AG10803 (cell line): ENCODE measurements around the gene MYL12A.

Experiments
- DNase-seq: peaks from one replicate; pipeline ENCODE4 v3.0.0; 2010; ENCODE audit warnings: low read depth
- H3K4me3 ChIP-seq: 2 replicates; pipeline ENCODE4 v1.5.1; 2011; ENCODE audit warnings: mild to moderate bottlenecking, low read length, control low read depth
- CTCF ChIP-seq: conservative IDR thresholded peaks from 2 replicates; pipeline ENCODE4 v1.5.1; 2011; ENCODE audit warnings: mild to moderate bottlenecking, low read length, control low read depth, inconsistent platforms

MYL12A gene

GRCh38 chr18:3248658-3249359 is 1.2 kb downstream of the MYL12A start:
- H3K4me3 ChIP-seq, result peak overlapping the region; percentile 93
- DNase-seq, result peak; percentile 70
- no peak for TF ChIP-seq CTCF

DNA sequence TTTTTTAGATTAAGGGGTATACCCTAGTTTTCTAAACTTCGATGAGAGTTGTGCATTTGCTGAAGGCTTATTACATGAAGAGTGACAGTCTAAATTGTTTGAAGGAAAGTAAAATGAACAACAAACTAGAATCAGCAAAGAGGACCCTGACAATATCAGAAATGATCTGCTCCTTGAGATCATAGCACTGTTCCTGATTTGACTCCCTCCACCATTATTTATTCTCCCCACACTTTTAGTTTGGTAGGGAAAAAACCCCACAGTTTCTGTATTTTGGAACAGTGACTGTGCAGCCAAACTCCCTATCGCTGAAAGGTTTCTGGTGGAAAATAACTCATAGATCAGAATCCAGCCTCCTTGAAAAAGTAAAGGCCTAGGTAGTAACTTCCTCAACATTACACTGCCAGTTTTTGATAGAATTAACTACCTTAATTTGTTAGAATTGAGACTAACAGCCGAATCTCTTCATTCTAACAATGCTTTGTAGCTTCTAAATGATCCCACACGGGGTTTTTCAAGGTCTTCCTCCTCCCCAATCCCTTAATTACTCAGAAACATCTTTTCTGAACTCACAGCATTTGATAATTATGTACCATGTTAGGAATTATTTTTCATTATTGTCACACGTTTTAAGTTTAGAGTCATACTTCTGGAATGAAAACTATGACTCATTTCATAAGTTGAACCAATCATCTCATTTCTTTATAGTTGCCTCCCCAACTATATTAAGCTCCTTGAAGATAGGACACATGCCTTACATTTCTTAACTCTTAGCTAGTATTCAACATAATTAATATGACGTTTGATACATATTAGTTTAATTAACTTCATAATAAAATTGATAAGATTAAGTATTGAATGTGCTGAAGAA is 2.9 kb downstream of the MYL12A start:
- no peak for TF ChIP-seq CTCF
- DNase-seq, result peak; percentile 91
- H3K4me3 ChIP-seq, result peak overlapping the region; percentile 93

- H3K4me3 ChIP-seq, result peak overlapping the region; percentile 9; the same call in 1 of the 2 replicates
- DNase-seq, result no peak
- TF ChIP-seq CTCF, result no peak
Measured at GRCh38 chr18:3251249-3251962, 3.8 kb downstream of the MYL12A start.

DNA sequence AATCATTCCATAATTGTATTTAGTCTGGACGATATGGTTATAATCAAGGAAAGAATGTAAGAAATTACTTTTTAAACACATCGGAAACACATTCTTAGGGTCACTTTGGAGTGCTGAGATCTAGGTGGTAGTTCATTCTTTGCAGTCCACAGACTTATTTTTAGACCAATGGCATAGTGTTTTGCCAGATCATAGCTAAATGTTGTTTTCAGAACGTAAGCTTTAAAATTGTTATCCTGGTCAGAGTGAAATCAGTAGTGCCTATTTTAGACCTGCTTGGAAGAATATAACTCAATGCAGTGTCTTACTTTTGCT is 4.3 kb downstream of the MYL12A start:
- no peak for TF ChIP-seq CTCF
- DNase-seq, result peak; percentile 89
- H3K4me3 ChIP-seq, result peak overlapping the region; percentile 11

- no peak overlapping the region for H3K4me3 ChIP-seq
- no peak for TF ChIP-seq CTCF
Measured at GRCh38 chr18:3252843-3253242, 5.2 kb downstream of the MYL12A start.

DNA sequence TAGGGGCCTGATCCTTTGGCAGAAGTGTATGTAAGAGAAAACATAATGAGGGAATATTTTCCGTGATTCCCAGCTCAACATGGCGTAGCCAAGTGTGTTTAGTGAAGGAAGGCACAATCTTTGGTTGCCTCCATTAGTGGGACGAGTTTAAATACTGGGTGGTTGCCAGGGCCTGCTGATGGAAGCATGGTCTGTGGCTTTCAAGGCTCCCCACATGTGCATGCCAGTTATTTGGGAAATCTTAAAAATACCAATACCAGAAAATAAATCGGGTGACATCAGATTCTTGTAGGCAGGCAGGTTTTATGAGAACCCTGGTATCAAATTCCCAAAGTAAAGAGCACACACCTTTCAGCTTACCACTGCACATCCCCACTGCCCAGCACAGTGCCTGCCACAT is 7.1 kb downstream of the MYL12A start:
- no peak for TF ChIP-seq CTCF
- H3K4me3 ChIP-seq, result no peak overlapping the region
- DNase-seq, result no peak

More at GRCh38 chr18:3252843-3253242, 5.2 kb downstream of the MYL12A start:
- DNase-seq, result no peak
